ENCODE data around the gene LZTR1.
"Not testable (repeated sequence)": the region's sequence is repeated elsewhere in the genome, so short reads cannot be mapped to it uniquely, and the experiment has no call there.

The LZTR1 gene

GRCh38 chr22:21033895-21034294 lies 51.8 kb downstream of the LZTR1 start:
- DNase-seq = no peak

DNA sequence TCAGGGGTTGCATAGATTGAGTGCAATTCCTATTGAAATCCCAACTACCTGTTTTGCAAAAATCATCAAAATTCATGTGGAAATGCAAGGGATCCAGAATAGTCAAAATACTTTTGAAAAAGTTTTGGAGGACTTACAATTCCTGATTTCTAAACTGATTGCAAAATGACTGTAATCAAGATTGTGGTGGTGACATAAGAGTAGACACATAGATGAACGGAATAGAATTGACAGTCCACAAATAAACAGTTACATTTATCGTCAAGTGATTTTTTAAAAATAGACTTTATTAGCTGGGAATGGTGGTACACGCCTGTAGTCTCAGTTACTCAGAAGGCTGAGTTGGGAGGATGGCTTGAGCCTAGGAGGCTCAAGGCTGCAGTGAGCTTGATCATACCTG lies 52.9 kb downstream of the LZTR1 start:
- no peak for DNase-seq

DNA sequence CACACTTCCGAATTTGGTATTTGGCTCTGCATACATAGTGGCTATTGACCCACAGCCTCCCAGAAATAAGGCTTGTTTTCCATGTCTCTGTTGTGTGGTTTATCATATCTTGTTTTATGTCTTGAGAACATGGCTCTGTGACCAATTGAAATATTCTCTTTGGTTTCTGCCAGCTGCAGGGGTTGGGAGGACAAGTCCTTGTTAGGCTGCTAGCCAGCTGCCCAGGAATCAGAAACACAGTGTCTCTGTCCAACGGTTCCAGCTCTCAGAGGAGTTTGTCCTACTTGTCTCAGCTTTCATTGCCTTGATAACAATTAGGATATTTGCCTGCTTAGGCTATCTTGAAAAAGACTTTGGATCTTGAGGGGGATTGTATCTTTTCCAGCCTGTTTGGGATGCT lies 56.3 kb downstream of the LZTR1 start:
- no peak for DNase-seq

- not testable (repeated sequence) for DNase-seq
These were observed 57.1 kb downstream of the LZTR1 start for GRCh38 chr22:21039158-21039557.

GRCh38 chr22:21041937-21042336 lies 59.8 kb downstream of the LZTR1 start:
- no peak for DNase-seq

- DNase-seq = peak in 1 of 4 experiments; percentile 11
These were observed 61.1 kb downstream of the LZTR1 start for GRCh38 chr22:21042978-21043859.

DNA sequence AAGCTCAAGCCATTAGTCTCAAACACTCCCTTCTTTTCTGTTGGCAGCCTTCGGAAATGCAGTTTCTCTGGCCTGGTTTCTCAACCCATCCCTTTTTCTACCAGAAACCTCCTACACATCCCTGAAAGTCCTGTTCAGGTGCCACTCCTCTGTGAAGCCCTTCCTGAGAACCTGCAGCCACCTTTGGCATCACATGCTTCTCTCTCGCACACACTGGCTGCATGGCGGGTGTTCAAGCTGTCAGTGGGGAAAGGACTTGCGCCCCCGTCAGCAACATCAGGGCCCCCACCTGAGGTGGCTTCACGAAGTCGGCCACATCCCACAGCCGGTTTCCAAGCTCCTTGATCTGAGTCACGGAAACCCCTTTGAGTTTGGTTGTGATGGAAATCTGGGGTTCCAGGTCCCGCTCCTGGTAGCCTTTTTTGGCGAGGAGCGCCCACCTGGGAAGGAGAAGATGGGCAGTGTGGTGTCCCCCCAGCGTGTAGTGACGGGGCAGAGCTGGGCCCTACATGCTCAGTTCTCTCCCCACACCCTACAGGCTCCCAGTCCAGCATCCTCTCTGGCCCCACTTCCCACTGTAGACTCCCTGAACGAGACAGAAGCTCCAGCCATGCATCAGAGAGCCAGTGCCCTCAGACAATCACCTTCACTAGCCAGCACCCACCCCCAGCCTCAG lies 61.9 kb downstream of the LZTR1 start:
- DNase-seq = no peak

GRCh38 chr22:21044931-21045584 lies 63.0 kb downstream of the LZTR1 start:
- DNase-seq = peak; percentile 26 to 61 (median 54)

DNA sequence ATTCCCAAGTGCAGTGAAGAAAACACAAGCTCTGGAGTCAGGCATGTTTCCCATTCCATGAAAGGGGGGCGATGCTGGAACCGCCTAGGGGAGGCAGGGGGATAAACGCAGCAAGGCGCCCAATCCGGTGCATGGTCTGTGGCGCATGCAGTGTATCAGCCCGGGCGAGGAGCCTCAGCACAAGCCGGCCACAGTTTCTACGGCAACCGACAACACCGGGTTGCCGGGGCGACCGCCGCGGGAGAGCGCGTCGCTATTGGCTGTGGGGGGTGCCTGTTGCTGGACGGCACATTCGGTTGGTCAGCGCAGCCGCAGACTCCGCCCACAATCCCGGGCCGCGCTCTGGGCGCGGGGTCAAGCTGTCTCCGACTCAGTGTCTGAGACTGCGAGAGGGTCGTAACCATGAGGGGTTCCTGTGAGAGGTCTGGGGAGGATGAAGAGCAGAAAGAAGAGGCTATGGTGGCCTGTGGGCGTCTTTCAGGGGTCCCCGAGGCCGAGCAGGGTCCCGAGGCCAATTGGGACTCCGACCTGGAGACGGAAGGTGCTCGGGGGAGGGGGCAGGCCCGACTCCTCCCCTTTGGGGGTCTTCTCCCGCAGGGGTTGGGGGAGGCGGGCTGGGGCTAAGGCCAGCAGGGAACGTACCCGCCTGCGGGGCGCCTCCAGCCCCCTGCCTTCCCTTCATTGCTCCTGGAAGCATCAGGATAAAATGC lies 63.6 kb downstream of the LZTR1 start, which contains the start of gene LRRC74B:
Gene LRRC74B, plus strand, starts transcription at position 362 of the 710 bp plus-strand sequence. Its CDS starts 41 bp downstream, at position 403.
- DNase-seq = peak; percentile 71 to 87 (median 74)

DNA sequence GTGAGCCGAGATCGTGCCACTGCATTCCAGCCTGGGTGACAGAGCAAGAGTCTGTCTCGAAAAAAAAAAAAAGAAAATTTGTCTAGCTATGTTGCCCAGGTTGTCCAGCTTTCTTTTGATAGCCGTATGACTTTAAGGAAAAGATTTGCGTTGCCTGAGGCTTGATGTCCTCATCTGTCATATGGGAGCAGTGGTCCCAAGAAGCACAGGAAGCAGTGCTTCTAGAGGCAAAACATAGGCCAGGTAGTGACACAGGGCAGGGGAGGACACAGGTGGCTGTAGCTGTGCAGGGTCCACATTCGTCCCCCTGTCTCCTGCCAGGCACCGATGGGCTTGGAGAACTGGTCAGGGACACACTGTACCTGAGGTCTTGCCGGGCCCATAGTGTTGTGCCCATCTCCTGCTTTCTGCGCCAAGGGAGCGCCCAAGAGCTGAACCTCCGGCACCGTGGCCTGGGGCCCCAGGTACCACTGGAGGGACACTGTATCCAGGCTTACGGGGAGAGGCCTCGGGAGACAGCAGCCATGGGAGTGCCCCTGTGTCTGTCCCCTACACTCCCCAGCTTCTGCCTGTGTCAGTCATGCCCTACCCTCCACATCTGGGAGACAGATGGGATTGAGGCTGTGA lies 65.1 kb downstream of the LZTR1 start:
- no peak for DNase-seq

GRCh38 chr22:21047730-21048129 lies 65.6 kb downstream of the LZTR1 start:
- no peak for DNase-seq

- not testable (repeated sequence) for DNase-seq
These were observed 66.4 kb downstream of the LZTR1 start for GRCh38 chr22:21048448-21048847.
